Prostate gland (tissue), 2 donors: Measurements from ENCODE around the gene EARS2. TPM values are rescaled to one million over a fixed set of nuclear protein-coding genes. Genes with fewer than 3 reads are reported as not detected.
"Not testable (repeated sequence)": the region's sequence is repeated elsewhere in the genome, so short reads cannot be mapped to it uniquely, and the experiment has no call there.

Source experiments
- DNase-seq: peaks from one replicate; pipeline ENCODE4 v3.0.0-alpha.2; 2019; ENCODE audit warnings: low spot score
- H3K27ac ChIP-seq, 2 donors: fragments of 200-600 bp; sonication (generic); 2 replicates each; pipeline ENCODE4 v1.5.1; 2017 to 2019
- H3K27me3 ChIP-seq: fragments of 200-600 bp; sonication (generic); replicated peaks from 2 replicates; pipeline ENCODE4 v1.5.1; 2019; ENCODE audit not compliant: insufficient read depth
- H3K36me3 ChIP-seq, 2 donors: fragments of 200-600 bp; sonication (generic); 1 replicate in 1 of 2; 2 replicates in 1 of 2; pipeline versions ENCODE4 v1.5.1 to v1.8.1; 2017 to 2019
- H3K4me1 ChIP-seq: fragments of 200-600 bp; sonication (generic); replicated peaks from 2 replicates; pipeline ENCODE4 v1.5.1; 2019
- H3K4me3 ChIP-seq, 2 donors: fragments of 200-600 bp; sonication (generic); 2 replicates each; pipeline ENCODE4 v1.5.1; 2017 to 2019
- H3K9me3 ChIP-seq: fragments of 200-600 bp; sonication (generic); 2 replicates; pipeline ENCODE4 v1.5.1; 2017
- POLR2A ChIP-seq: fragments of 450-650 bp; IDR thresholded peaks from one replicate; pipeline ENCODE4 v1.6.1; 2016; ENCODE audit warnings: antibody characterized with exemption, mild to moderate bottlenecking
- POLR2AphosphoS5 ChIP-seq: sonication (generic); formaldehyde crosslinking; IDR thresholded peaks from one replicate; pipeline ENCODE4 v1.6.1; 2017; ENCODE audit warnings: antibody characterized with exemption
- WGBS: methylation state at CpG from one replicate; pipeline ENCODE4 v1.1.5; 2018; 5-methylcytosine and 5-hydroxymethylcytosine counted together
- intact Hi-C: fragments of 100-400 bp; cut with DNase I; formaldehyde crosslinking; loops from one replicate; pipeline ENCODE4 v1.14.2; 2022
- total RNA-seq, 2 donors: library from RNA; depleted of rRNA; stranded (reverse); fragments of >200 nt; gene quantifications; one replicate each; pipeline ENCODE4 v1.1.0, GENCODE V29; 2016
- TF ChIP-seq, protein P1 (sequence below), 4 experiments: fragments of 200-600 bp in 2 of 4; fragments of 450-650 bp in 2 of 4; sonication (generic) in 2 of 4; IDR thresholded peaks; 1 replicate in 3 of 4; 2 replicates in 1 of 4; pipeline ENCODE4 v1.5.1; 2016 to 2019; ENCODE audit warnings: antibody characterized with exemption in 4 of 4, mild to moderate bottlenecking in 2 of 4, moderate library complexity in 2 of 4

EARS2 gene
- total RNA-seq, 2 donors from 2014 or later, result 40.3 to 60.2 TPM

DNA sequence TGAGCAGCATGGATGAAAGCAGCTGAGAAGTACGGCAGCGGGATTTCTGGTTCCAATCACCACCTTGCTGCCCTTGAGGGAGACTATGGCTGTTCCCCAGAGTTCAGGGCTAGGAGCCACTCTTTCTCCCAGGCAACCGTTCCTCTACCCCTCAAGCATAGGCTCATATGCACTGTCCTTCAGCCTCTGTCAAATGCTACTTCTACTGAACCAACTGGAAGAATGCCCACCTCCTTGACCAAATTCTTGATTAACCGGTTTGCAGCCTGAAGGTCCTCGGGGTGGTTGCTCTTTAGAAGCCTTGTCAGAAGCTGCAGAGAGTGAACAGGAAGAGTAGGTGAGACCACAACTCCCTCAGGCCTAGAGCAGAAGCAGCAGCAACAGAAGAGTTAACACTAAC is 70.7 kb downstream of the EARS2 start:
- DNase-seq, result no peak
- H3K27ac ChIP-seq, result no peak overlapping the region
- no peaks in the 10 kb centered on the region for H3K27me3 ChIP-seq
- H3K36me3 ChIP-seq, result peaks cover 24 to 51% of the 10 kb centered on the region in 2 donors
- WGBS, result 45% methylated on average over 3 of the region's 5 CpGs
- TF ChIP-seq POLR2A (no peak), POLR2AphosphoS5 (peak; percentile 48)
- H3K4me3 ChIP-seq, result no peak overlapping the region
- no peaks in the 10 kb centered on the region for H3K4me1 ChIP-seq
- intact Hi-C loops, result no loop called here
- no peaks in the 10 kb centered on the region for H3K9me3 ChIP-seq

DNA sequence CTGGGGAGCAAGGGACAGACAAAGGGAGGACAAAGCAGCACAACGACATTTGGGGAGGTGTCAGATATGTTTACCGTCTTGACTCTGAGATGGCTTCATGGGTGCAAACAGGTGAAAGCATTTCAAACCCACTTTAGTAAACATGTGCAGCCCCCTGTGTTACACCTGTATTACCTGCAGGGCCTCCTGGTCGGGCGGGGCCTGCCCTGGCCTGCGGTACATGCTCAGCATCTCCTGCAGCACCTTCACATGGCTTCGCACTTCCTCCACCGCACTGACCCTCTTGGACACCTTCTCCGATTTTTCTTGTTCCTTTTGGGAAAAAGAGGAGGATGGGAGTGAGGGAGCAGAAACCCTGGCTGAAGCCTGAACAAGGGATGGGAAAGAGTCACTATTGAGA is 71.3 kb downstream of the EARS2 start:
- Histone ChIP-seq H3K4me1 (no peaks in the 10 kb centered on the region), H3K27me3 (no peaks in the 10 kb centered on the region), H3K27ac (no peak overlapping the region), H3K9me3 (no peaks in the 10 kb centered on the region), H3K36me3 (peaks cover 24 to 54% of the 10 kb centered on the region in 2 donors), H3K4me3 (no peak overlapping the region)
- TF ChIP-seq, protein P1, sequence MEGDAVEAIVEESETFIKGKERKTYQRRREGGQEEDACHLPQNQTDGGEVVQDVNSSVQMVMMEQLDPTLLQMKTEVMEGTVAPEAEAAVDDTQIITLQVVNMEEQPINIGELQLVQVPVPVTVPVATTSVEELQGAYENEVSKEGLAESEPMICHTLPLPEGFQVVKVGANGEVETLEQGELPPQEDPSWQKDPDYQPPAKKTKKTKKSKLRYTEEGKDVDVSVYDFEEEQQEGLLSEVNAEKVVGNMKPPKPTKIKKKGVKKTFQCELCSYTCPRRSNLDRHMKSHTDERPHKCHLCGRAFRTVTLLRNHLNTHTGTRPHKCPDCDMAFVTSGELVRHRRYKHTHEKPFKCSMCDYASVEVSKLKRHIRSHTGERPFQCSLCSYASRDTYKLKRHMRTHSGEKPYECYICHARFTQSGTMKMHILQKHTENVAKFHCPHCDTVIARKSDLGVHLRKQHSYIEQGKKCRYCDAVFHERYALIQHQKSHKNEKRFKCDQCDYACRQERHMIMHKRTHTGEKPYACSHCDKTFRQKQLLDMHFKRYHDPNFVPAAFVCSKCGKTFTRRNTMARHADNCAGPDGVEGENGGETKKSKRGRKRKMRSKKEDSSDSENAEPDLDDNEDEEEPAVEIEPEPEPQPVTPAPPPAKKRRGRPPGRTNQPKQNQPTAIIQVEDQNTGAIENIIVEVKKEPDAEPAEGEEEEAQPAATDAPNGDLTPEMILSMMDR (IDR thresholded peaks at IDR 0.05), result no peak
- TF ChIP-seq POLR2A, result no peak
- TF ChIP-seq POLR2AphosphoS5, result no peak
- no peak for DNase-seq
- intact Hi-C loops, result no loop called here
- 91% methylated on average over 8 of the region's 8 CpGs for WGBS

DNA sequence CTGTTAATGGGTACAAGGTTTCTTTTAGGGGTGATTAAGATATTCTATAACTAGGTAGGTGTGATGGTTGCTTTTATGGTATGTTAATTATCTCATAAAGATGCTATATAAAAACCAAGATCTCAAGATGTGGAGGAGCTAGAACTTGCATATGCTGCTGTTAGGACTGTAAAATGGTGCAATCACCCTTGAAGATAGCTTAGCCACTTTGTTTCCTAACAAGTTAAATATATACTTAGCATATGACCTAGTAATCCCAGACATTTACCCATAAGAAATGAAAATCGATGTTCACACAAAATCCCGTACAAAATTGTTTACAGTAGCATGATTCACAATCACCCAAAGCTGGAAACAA is 71.9 kb downstream of the EARS2 start:
- Histone ChIP-seq H3K27me3 (no peaks in the 10 kb centered on the region), H3K4me1 (no peaks in the 10 kb centered on the region), H3K27ac (no peak overlapping the region), H3K4me3 (no peak overlapping the region), H3K9me3 (no peaks in the 10 kb centered on the region), H3K36me3 (peaks cover 24 to 60% of the 10 kb centered on the region in 2 donors)
- WGBS, result 71% methylated on average over 2 of the region's 2 CpGs
- no peak for TF ChIP-seq POLR2AphosphoS5
- TF ChIP-seq POLR2A, result no peak
- TF ChIP-seq, protein P1 (IDR thresholded peaks at IDR 0.05), result no peak
- no peak for DNase-seq
- intact Hi-C loops, result no loop called here

DNA sequence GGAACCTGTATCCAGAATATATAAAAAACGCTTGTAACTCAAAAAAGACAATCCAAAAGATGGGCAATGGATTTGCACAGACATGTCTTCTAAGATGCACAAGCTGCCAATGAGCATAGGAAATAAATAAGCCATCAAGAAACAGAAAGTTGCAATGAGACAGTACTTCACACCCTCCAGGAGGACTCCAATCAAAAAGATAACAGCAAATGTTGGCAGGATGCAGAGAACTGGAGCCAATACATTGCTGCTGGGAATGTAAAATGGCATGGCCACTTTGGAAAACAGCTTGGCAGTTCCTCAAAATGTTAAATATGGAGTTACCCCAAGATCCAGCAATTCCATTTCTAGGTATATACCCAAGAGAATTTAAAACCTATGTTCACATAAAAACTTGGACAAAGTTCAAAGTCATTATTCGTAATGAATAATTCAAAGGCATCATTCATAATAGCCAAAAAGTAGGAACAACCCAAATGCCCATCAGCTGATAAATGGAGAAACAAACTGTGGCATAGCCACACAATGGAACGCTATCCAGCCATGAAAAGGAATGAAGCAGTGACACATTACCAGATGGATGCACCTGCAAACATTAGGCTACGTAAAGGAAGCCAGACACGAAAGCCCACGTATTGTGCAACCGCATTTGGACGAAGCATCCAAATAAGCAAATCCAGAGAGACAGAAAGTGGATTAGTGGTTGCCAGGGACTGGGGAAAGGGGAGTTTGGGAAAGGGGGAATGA is 72.5 kb downstream of the EARS2 start:
- H3K4me3 ChIP-seq, result no peak overlapping the region
- H3K9me3 ChIP-seq, result no peaks in the 10 kb centered on the region
- intact Hi-C loops, result no loop called here
- no peaks in the 10 kb centered on the region for H3K4me1 ChIP-seq
- 84% methylated on average over 8 of the region's 8 CpGs for WGBS
- no peak for TF ChIP-seq POLR2A
- TF ChIP-seq, protein P1 (IDR thresholded peaks at IDR 0.05), result no peak
- no peak overlapping the region for H3K27ac ChIP-seq
- no peak for DNase-seq
- no peaks in the 10 kb centered on the region for H3K27me3 ChIP-seq
- peaks cover 24 to 61% of the 10 kb centered on the region in 2 donors for H3K36me3 ChIP-seq

DNA sequence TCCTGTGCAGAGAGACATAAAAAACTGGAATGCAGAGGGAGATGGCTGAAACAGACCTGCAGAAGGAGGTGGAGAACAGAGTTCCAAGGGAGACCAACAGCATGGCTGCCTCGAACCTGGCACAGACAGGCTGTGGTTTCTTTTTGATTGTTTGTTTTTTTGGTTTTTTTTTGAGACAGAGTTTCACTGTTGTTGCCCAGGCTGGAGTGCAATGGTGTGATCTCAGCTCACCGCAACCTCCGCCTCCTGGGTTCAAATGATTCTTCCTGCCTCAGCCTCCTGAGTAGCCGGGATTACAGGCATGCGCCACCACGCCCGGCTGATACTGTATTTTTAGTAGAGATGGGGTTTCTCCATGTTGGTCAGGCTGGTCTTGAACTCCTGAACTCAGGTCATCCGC is 73.7 kb downstream of the EARS2 start:
- peak overlapping the region in 1 of 2 donors; percentile 10 for H3K27ac ChIP-seq
- peaks cover 30 to 65% of the 10 kb centered on the region in 2 donors for H3K36me3 ChIP-seq
- H3K27me3 ChIP-seq, DNase-seq, H3K9me3 ChIP-seq, H3K4me1 ChIP-seq, H3K4me3 ChIP-seq, intact Hi-C loops: not testable (repeated sequence)
- WGBS, result 91% methylated on average over 8 of the region's 8 CpGs

DNA sequence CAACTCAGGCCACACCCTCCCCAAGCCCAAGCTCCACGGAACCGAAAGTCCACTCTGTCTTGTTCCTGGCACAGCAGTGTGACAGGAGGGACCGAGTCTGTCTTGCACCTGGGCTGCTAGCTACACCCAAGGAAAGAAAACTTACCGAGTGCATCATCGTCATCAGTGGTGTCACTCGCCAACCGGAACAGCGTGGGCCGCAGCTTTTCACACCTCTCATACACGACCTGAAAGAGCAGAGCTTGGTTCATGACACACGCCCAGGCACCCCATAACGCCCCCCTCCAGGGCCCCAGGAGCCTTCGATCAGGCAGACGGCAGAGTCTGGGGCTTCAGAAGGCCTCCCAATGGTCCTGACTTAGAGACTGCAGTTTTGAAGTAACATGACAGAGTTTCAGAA is 74.4 kb downstream of the EARS2 start:
- 88% methylated on average over 14 of the region's 14 CpGs for WGBS
- intact Hi-C loops, result no loop called here
- Histone ChIP-seq H3K9me3 (no peaks in the 10 kb centered on the region), H3K4me3 (no peak overlapping the region), H3K4me1 (no peaks in the 10 kb centered on the region), H3K27me3 (no peaks in the 10 kb centered on the region), H3K27ac (peak overlapping the region in 1 of 2 donors; percentile 10), H3K36me3 (peaks cover 27 to 62% of the 10 kb centered on the region in 2 donors)
- TF ChIP-seq POLR2A, result no peak
- TF ChIP-seq, protein P1 (IDR thresholded peaks at IDR 0.05), result no peak
- no peak for TF ChIP-seq POLR2AphosphoS5
- DNase-seq, result no peak
